ENCODE data around the gene ADAP1.

DNA sequence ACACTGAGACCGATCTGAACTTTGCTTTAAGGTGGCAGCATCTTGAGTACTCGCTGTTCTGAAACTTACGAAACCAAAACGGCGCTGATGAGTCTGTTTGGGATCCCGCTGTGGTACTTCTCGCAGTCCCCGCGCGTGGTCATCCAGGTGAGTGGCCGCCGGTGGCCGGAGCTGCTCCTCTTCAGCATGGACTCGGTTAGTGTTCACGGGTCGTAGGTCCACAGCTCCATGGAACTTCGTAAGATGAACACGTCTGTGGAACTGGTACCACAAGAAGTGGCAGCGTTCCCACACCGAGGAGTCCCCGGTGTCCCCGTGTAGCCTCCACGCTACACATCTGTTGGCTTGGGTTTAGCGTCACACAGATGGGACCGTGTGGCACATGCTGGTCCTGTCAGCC is 88.6 kb downstream of the ADAP1 start:
- TF ChIP-seq, protein P1, sequence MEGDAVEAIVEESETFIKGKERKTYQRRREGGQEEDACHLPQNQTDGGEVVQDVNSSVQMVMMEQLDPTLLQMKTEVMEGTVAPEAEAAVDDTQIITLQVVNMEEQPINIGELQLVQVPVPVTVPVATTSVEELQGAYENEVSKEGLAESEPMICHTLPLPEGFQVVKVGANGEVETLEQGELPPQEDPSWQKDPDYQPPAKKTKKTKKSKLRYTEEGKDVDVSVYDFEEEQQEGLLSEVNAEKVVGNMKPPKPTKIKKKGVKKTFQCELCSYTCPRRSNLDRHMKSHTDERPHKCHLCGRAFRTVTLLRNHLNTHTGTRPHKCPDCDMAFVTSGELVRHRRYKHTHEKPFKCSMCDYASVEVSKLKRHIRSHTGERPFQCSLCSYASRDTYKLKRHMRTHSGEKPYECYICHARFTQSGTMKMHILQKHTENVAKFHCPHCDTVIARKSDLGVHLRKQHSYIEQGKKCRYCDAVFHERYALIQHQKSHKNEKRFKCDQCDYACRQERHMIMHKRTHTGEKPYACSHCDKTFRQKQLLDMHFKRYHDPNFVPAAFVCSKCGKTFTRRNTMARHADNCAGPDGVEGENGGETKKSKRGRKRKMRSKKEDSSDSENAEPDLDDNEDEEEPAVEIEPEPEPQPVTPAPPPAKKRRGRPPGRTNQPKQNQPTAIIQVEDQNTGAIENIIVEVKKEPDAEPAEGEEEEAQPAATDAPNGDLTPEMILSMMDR (conservative IDR thresholded peaks at IDR 0.05 in 1 of 2, IDR thresholded peaks at IDR 0.05 in 1 of 2; ENCODE audit: extremely low read depth in 1 of 2, insufficient read depth in 1 of 2, low read depth in 1 of 2, low read length in 2 of 2): no peak
- no peak for TF ChIP-seq EZH2 (IDR thresholded peaks at IDR 0.05; ENCODE audit: borderline replicate concordance, low read length)
